BJ (cell line): Measurements from ENCODE around the gene HEXIM2. TPM values are rescaled to one million over a fixed set of nuclear protein-coding genes. Genes with fewer than 3 reads are reported as not detected.
"Not testable (repeated sequence)": the region's sequence is repeated elsewhere in the genome, so short reads cannot be mapped to it uniquely, and the experiment has no call there.

ENCODE experiments used
- CTCF ChIA-PET: fragments of 350-600 bp; formaldehyde crosslinking; extraction: SDS; loops from one replicate; lab custom pipeline; 2021; ENCODE audit warnings: antibody characterized with exemption, inconsistent platforms; lab: Yijun Ruan, JAX
- POLR2A ChIA-PET: fragments of 300-600 bp; sonication (Branson Sonifier 250); formaldehyde crosslinking; extraction: SDS; loops from one replicate; lab custom pipeline; 2021; ENCODE audit warnings: antibody characterized with exemption; lab: Charles Lee
- DNase-seq: peaks from one replicate; pipeline ENCODE4 v3.0.0-alpha.2; 2011; ENCODE audit warnings: low read depth
- H3K27me3 ChIP-seq: 2 replicates; pipeline ENCODE4 v1.6.0; 2011; ENCODE audit warnings: low read length; ENCODE audit not compliant: control insufficient read depth, insufficient read depth
- H3K36me3 ChIP-seq: 2 replicates; pipeline ENCODE4 v1.5.1; 2011; ENCODE audit warnings: low read length; ENCODE audit not compliant: control insufficient read depth, insufficient read depth
- H3K4me3 ChIP-seq: 2 replicates; pipeline ENCODE4 v1.5.1; 2011; ENCODE audit warnings: low read depth, mild to moderate bottlenecking, control low read depth, low read length
- CTCF ChIP-seq: IDR thresholded peaks from 2 replicates; pipeline ENCODE4 v1.5.1; 2011; ENCODE audit warnings: low read depth, mild to moderate bottlenecking, control low read depth, inconsistent platforms, low read length, moderate library complexity; ENCODE audit not compliant: insufficient read depth
- polyA plus RNA-seq: library from polyadenylated mRNA; depleted of rRNA; stranded (reverse); fragments of >200 nt; gene quantifications from 2 replicates; pipeline ENCODE4 v1.2.3, GENCODE V29; 2011

The HEXIM2 gene
- polyA plus RNA-seq, 1 experiment, result 6.3 TPM

- DNase-seq, result no peak
- Histone ChIP-seq H3K36me3 (peaks cover 12% of the 10 kb centered on the region), H3K27me3 (no peaks in the 10 kb centered on the region), H3K4me3 (no peak overlapping the region)
- TF ChIP-seq CTCF, result no peak
- CTCF ChIA-PET, result interaction anchor here (0.5 to 1.9 kb wide), 6 partner anchors 14 to 89 kb away, joined by 3 to 4 read pairs (median 3); no protein-coding TSS in a partner anchor
- POLR2A ChIA-PET, result no interaction called here
These were observed 38.5 kb upstream of the HEXIM2 start for GRCh38 chr17:45123076-45123770.

- no peaks in the 10 kb centered on the region for H3K27me3 ChIP-seq
- ChIA-PET CTCF (interaction anchor here (0.8 to 1.9 kb wide), 5 partner anchors 9 to 75 kb away, joined by 3 to 4 read pairs (median 3); partner anchors contain the start of gene PLCD3), POLR2A (no interaction called here)
- no peak overlapping the region for H3K4me3 ChIP-seq
- H3K36me3 ChIP-seq, result peaks cover 7% of the 10 kb centered on the region
- TF ChIP-seq CTCF, result no peak
- DNase-seq, result no peak
These were observed 37.5 kb upstream of the HEXIM2 start for GRCh38 chr17:45123930-45124796.

- DNase-seq, H3K27me3 ChIP-seq, POLR2A ChIA-PET, H3K36me3 ChIP-seq, H3K4me3 ChIP-seq: not testable (repeated sequence)
- CTCF ChIA-PET, result interaction anchor here (0.9 to 2.7 kb wide), 6 partner anchors 8 to 223 kb away, joined by 3 to 12 read pairs (median 3); partner anchors contain the start of genes ACBD4 and PLCD3
These were observed 36.9 kb upstream of the HEXIM2 start for GRCh38 chr17:45124797-45125122.

GRCh38 chr17:45125509-45125908 is 36.2 kb upstream of the HEXIM2 start:
- TF ChIP-seq CTCF, result no peak
- ChIA-PET POLR2A (interaction anchor here (0.6 kb wide), 1 partner anchor 595 kb away, joined by 5 read pairs; no protein-coding TSS in a partner anchor), CTCF (interaction anchor here (0.9 to 2.7 kb wide), 4 partner anchors 10 to 224 kb away, joined by 3 to 12 read pairs (median 3); partner anchors contain the start of gene ACBD4)
- DNase-seq, result no peak
- Histone ChIP-seq H3K4me3 (no peak overlapping the region), H3K27me3 (no peaks in the 10 kb centered on the region), H3K36me3 (peaks cover 2% of the 10 kb centered on the region)

GRCh38 chr17:45127207-45127547 is 34.5 kb upstream of the HEXIM2 start:
- TF ChIP-seq CTCF, result no peak
- Histone ChIP-seq H3K27me3 (no peaks in the 10 kb centered on the region), H3K36me3 (peaks cover 2% of the 10 kb centered on the region), H3K4me3 (no peak overlapping the region)
- ChIA-PET POLR2A (no interaction called here), CTCF (interaction anchor here (0.8 to 6.9 kb wide), 6 partner anchors 8 to 207 kb away, joined by 3 to 95 read pairs (median 4); partner anchors contain the start of genes ACBD4 and HEXIM1)
- no peak for DNase-seq
